ENCODE measurements around the gene GP9. TPM values are rescaled to one million over a fixed set of nuclear protein-coding genes. Genes with fewer than 3 reads are reported as not detected.

The GP9 gene
- polyA plus RNA-seq, 1 donor from 2014 or later = not detected

- no peaks in the 10 kb centered on the region for H3F3A ChIP-seq (ENCODE audit: insufficient read depth, low read length, poor library complexity, severe bottlenecking)
- H3K79me2 ChIP-seq (replicated peaks; ENCODE audit: insufficient read depth, low read length) = no peaks in the 10 kb centered on the region
- H3K27ac ChIP-seq (ENCODE audit: low read length) = no peak overlapping the region
- no peaks in the 10 kb centered on the region for H3K9me3 ChIP-seq (ENCODE audit: low read length)
- H3K4me2 ChIP-seq (ENCODE audit: low read length) = no peak overlapping the region
- no peaks in the 10 kb centered on the region for H3K27me3 ChIP-seq (ENCODE audit: insufficient read depth, low read depth, low read length)
- H3K9me2 ChIP-seq (ENCODE audit: insufficient read depth, low read length) = no peaks in the 10 kb centered on the region
- no peak overlapping the region for H3K4me3 ChIP-seq (ENCODE audit: low read length)
- no peaks in the 10 kb centered on the region for H4K20me1 ChIP-seq (ENCODE audit: insufficient read depth)
- TF ChIP-seq MXI1 (conservative IDR thresholded peaks at IDR 0.05; ENCODE audit: poor library complexity, severe bottlenecking) (no peak), CTCF (IDR thresholded peaks at IDR 0.05; ENCODE audit: poor library complexity, severe bottlenecking) (no peak), EP300 (conservative IDR thresholded peaks at IDR 0.05; ENCODE audit: poor library complexity, severe bottlenecking) (no peak), TAF1 (IDR thresholded peaks at IDR 0.05; ENCODE audit: low read depth) (no peak), SMC3 (conservative IDR thresholded peaks at IDR 0.05; ENCODE audit: poor library complexity) (no peak), REST (IDR thresholded peaks at IDR 0.05; ENCODE audit: borderline replicate concordance) (no peak), RAD21 (conservative IDR thresholded peaks at IDR 0.05) (no peak), POLR2AphosphoS5 (IDR thresholded peaks at IDR 0.05) (no peak), EZH2 (IDR thresholded peaks at IDR 0.05; ENCODE audit: borderline replicate concordance, insufficient read depth, low read length, poor library complexity, severe bottlenecking) (no peak)
- no peak overlapping the region for H3K9ac ChIP-seq (ENCODE audit: low read length)
- no peaks in the 10 kb centered on the region for H3K36me3 ChIP-seq (ENCODE audit: insufficient read depth, low read length)
- no peak overlapping the region for H2AFZ ChIP-seq (ENCODE audit: low read depth, low read length)
Observed at GRCh38 chr3:129030611-129031010, 30.0 kb upstream of the GP9 start.

GRCh38 chr3:129031476-129032215, 28.9 kb upstream of the GP9 start:
- H3K4me3 ChIP-seq (ENCODE audit: low read length) = no peak overlapping the region
- H3K27ac ChIP-seq (ENCODE audit: low read length) = no peak overlapping the region
- no peaks in the 10 kb centered on the region for H4K20me1 ChIP-seq (ENCODE audit: insufficient read depth)
- H3K9ac ChIP-seq (ENCODE audit: low read length) = no peak overlapping the region
- TF ChIP-seq SMC3 (conservative IDR thresholded peaks at IDR 0.05; ENCODE audit: poor library complexity) = no peak
- TF ChIP-seq EP300 (conservative IDR thresholded peaks at IDR 0.05; ENCODE audit: poor library complexity, severe bottlenecking) = no peak
- TF ChIP-seq TAF1 (IDR thresholded peaks at IDR 0.05; ENCODE audit: low read depth) = no peak
- TF ChIP-seq RAD21 (conservative IDR thresholded peaks at IDR 0.05) = no peak
- TF ChIP-seq REST (IDR thresholded peaks at IDR 0.05; ENCODE audit: borderline replicate concordance) = no peak
- TF ChIP-seq POLR2AphosphoS5 (IDR thresholded peaks at IDR 0.05) = no peak
- TF ChIP-seq CTCF (IDR thresholded peaks at IDR 0.05; ENCODE audit: poor library complexity, severe bottlenecking) = no peak
- TF ChIP-seq EZH2 (IDR thresholded peaks at IDR 0.05; ENCODE audit: borderline replicate concordance, insufficient read depth, low read length, poor library complexity, severe bottlenecking) = no peak
- TF ChIP-seq MXI1 (conservative IDR thresholded peaks at IDR 0.05; ENCODE audit: poor library complexity, severe bottlenecking) = no peak
- no peaks in the 10 kb centered on the region for H3K36me3 ChIP-seq (ENCODE audit: insufficient read depth, low read length)
- no peaks in the 10 kb centered on the region for H3F3A ChIP-seq (ENCODE audit: insufficient read depth, low read length, poor library complexity, severe bottlenecking)
- H3K9me2 ChIP-seq (ENCODE audit: insufficient read depth, low read length) = no peaks in the 10 kb centered on the region
- no peak overlapping the region for H3K4me2 ChIP-seq (ENCODE audit: low read length)
- no peak overlapping the region for H2AFZ ChIP-seq (ENCODE audit: low read depth, low read length)
- no peaks in the 10 kb centered on the region for H3K9me3 ChIP-seq (ENCODE audit: low read length)
- H3K27me3 ChIP-seq (ENCODE audit: insufficient read depth, low read depth, low read length) = no peaks in the 10 kb centered on the region
- no peaks in the 10 kb centered on the region for H3K79me2 ChIP-seq (replicated peaks; ENCODE audit: insufficient read depth, low read length)
